Parathyroid adenoma (tissue), 2 donors: Measurements from ENCODE around the gene SYT5.
"Not testable (repeated sequence)": the region's sequence is repeated elsewhere in the genome, so short reads cannot be mapped to it uniquely, and the experiment has no call there.

Experiments
- H2AFZ ChIP-seq: fragments of 300-600 bp; sonication (generic); one replicate; pipeline ENCODE4 v1.7.0; 2017; ENCODE audit warnings: antibody characterized with exemption, mild to moderate bottlenecking
- H3K27ac ChIP-seq: fragments of 300-600 bp; sonication (generic); one replicate; pipeline ENCODE4 v1.7.0; 2017
- H3K27me3 ChIP-seq: fragments of 300-600 bp; sonication (generic); one replicate; pipeline ENCODE4 v1.7.0; 2017; ENCODE audit warnings: low read length; ENCODE audit not compliant: control insufficient read depth, insufficient read depth
- H3K36me3 ChIP-seq: fragments of 300-600 bp; sonication (generic); one replicate; pipeline ENCODE4 v1.7.0; 2017; ENCODE audit warnings: low read length; ENCODE audit not compliant: control insufficient read depth, insufficient read depth
- H3K4me1 ChIP-seq: fragments of 300-600 bp; sonication (generic); one replicate; pipeline ENCODE4 v1.7.0; 2017; ENCODE audit warnings: control low read depth
- H3K4me2 ChIP-seq: fragments of 300-600 bp; sonication (generic); one replicate; pipeline ENCODE4 v1.7.0; 2017; ENCODE audit warnings: low read length
- H3K4me3 ChIP-seq: fragments of 300-600 bp; sonication (generic); one replicate; pipeline ENCODE4 v1.7.0; 2017; ENCODE audit warnings: low read depth, low read length
- H3K79me2 ChIP-seq: fragments of 300-600 bp; sonication (generic); one replicate; pipeline ENCODE4 v1.7.0; 2017; ENCODE audit warnings: control low read depth
- H3K9ac ChIP-seq: fragments of 300-600 bp; sonication (generic); one replicate; pipeline ENCODE4 v1.7.0; 2017; ENCODE audit warnings: mild to moderate bottlenecking
- H3K9me3 ChIP-seq: fragments of 300-600 bp; sonication (generic); one replicate; pipeline ENCODE4 v1.7.0; 2017; ENCODE audit warnings: low read length; ENCODE audit not compliant: control insufficient read depth
- CTCF ChIP-seq: fragments of 300-600 bp; sonication (generic); IDR thresholded peaks from one replicate; pipeline ENCODE4 v1.7.0; 2017; ENCODE audit warnings: antibody characterized with exemption, mild to moderate bottlenecking
- donor health status: primary hyperparathyroidism.

The SYT5 gene

DNA sequence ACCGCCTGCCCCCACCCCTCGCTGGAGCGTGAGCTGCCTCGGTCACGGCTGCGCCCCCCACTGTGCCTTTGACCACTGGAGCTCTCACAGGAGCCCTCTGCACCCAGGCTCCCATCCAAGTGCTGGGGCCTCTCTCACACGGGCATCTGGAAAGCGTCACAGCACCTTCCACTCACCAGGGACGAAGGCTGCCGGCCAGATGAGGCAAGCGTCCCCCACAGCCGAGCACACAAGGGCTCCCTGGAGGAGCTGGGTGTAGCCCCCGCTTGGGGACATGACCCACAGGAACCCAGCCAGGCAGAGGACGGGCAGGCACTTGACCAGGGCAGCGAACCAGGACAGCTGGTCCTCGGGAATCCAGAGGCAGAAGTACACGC, 47.9 kb upstream of the SYT5 start:
- H3K4me3 ChIP-seq = no peak overlapping the region
- no peak overlapping the region for H3K9ac ChIP-seq
- no peak overlapping the region for H3K27ac ChIP-seq

DNA sequence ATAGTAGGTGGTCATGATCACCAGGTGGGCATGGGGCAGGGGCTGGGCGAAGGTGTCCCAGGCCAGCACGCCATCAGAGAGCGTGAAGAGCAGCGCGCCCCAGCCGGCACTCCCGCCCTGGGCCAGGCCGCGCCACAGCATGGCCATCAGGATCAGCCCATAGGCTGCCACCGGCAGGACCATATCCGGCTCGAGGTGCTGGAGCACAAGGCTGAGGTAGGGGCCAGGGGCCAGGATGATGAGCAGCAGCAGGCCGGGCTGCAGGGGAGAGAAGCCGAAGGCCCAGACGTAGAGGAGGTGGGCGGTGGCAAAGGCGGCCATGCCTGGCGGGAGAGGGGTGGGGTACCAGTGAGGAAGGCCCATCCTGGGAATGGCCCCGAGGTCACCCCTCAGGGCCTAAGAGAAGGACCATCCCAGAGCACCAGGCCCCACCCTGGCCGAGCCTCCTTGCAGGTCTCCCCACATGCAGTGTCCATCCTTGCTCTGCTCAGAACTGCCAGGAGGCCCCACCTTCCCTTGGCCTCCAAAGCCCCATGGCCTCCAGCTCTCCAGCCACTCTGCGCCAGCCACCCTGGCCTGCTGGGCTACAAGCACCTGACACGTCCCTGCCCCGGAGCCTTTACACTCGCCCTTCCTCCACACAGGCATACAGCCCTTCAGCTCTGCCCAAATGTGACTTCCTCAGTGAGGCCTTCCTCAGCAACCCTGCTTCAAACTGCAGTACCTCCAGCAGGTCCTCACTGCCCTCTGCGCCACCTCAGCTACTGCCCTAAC, 47.3 kb upstream of the SYT5 start:
- no peak overlapping the region for H3K27ac ChIP-seq
- H3K9me3 ChIP-seq = no peaks in the 10 kb centered on the region
- no peak overlapping the region for H2AFZ ChIP-seq
- no peak overlapping the region for H3K9ac ChIP-seq
- H3K4me2 ChIP-seq = no peak overlapping the region
- H3K4me3 ChIP-seq = no peak overlapping the region
- no peak for TF ChIP-seq CTCF
- H3K4me1 ChIP-seq = no peaks in the 10 kb centered on the region
- H3K27me3 ChIP-seq = no peaks in the 10 kb centered on the region
- H3K79me2 ChIP-seq = no peaks in the 10 kb centered on the region
- H3K36me3 ChIP-seq = no peaks in the 10 kb centered on the region

More for the DNA sequence above, 47.9 kb upstream of the SYT5 start:
- H3K27me3 ChIP-seq = no peaks in the 10 kb centered on the region
- no peaks in the 10 kb centered on the region for H3K9me3 ChIP-seq
- no peaks in the 10 kb centered on the region for H3K4me1 ChIP-seq
- no peak overlapping the region for H2AFZ ChIP-seq
- H3K4me2 ChIP-seq = no peak overlapping the region
- no peaks in the 10 kb centered on the region for H3K79me2 ChIP-seq
- no peak for TF ChIP-seq CTCF
- H3K36me3 ChIP-seq = no peaks in the 10 kb centered on the region

- H3K4me1 ChIP-seq = no peaks in the 10 kb centered on the region
- no peak overlapping the region for H3K9ac ChIP-seq
- H3K4me2 ChIP-seq = no peak overlapping the region
- TF ChIP-seq CTCF = no peak
- no peak overlapping the region for H2AFZ ChIP-seq
- H3K79me2 ChIP-seq = no peaks in the 10 kb centered on the region
- H3K27ac ChIP-seq = no peak overlapping the region
- H3K9me3 ChIP-seq = no peaks in the 10 kb centered on the region
- H3K36me3 ChIP-seq = no peaks in the 10 kb centered on the region
- no peak overlapping the region for H3K4me3 ChIP-seq
- no peaks in the 10 kb centered on the region for H3K27me3 ChIP-seq
Measured at GRCh38 chr19:55226788-55227187, 46.7 kb upstream of the SYT5 start.

DNA sequence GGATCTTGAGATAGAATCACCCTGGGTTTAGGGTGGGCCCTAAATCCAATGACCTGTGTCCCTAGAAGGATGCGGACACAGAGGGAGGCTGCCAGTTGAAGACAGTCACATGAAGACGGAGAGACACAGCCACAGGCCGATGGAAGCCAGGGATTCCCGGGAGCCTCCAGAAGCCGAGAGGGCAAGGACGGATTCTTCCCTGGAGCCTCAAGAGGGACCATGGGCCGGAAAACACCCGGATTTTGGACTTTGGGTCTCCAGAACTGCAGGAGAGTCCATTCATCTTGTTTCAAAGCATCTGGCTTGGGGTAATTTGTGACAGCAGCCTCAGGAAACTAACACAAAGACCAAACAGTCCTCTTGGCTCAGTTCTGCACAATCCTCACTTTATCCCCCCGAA, 46.2 kb upstream of the SYT5 start:
- H3K4me2 ChIP-seq = no peak overlapping the region
- H3K27me3 ChIP-seq = no peaks in the 10 kb centered on the region
- H3K4me1 ChIP-seq = no peaks in the 10 kb centered on the region
- no peak overlapping the region for H3K27ac ChIP-seq
- no peak overlapping the region for H3K4me3 ChIP-seq
- TF ChIP-seq CTCF = no peak
- no peaks in the 10 kb centered on the region for H3K9me3 ChIP-seq
- H3K36me3 ChIP-seq = no peaks in the 10 kb centered on the region
- no peaks in the 10 kb centered on the region for H3K79me2 ChIP-seq
- H2AFZ ChIP-seq = no peak overlapping the region
- H3K9ac ChIP-seq = no peak overlapping the region

GRCh38 chr19:55225415-55225958, 45.4 kb upstream of the SYT5 start:
- no peak overlapping the region for H3K9ac ChIP-seq
- no peak overlapping the region for H3K27ac ChIP-seq
- no peaks in the 10 kb centered on the region for H3K36me3 ChIP-seq
- H3K4me2 ChIP-seq = no peak overlapping the region
- no peak overlapping the region for H3K4me3 ChIP-seq
- H3K4me1 ChIP-seq = no peaks in the 10 kb centered on the region
- no peaks in the 10 kb centered on the region for H3K9me3 ChIP-seq
- no peak overlapping the region for H2AFZ ChIP-seq
- H3K79me2 ChIP-seq = no peaks in the 10 kb centered on the region
- no peaks in the 10 kb centered on the region for H3K27me3 ChIP-seq
- TF ChIP-seq CTCF = no peak

DNA sequence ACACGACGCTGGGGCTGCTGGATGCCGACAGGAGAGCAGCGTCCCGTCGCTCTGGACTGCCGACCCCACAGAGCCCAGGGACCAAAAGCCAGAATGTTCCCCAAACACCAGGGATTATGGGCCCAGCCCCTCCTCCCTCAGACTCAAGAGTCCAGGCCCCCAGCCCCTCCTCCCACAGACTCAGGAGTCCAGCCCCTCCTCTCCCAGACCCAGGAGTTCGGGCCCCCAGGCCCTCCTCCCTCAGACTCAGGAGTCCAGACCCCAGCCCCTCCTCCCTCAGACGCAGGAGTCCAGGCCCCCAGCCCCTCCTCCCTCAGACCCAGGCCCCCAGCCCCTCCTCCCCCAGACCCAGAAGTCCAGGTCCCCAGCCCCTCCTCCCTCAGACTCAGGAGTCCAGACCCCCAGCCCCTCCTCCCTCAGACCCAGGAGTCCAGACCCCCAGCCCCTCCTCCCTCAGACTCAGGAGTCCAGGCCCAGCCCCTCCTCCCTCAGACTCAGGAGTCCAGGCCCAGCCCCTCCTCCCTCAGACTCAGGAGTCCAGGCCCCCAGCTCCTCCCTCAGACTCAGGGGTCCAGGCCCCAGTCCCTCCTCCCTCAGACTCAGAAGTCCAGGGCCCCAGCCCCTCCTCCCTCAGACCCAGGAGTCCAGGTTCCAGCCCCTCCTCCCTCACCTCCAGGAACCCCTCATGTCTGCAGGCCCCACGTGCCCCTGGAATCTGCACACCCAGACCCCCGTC, 44.8 kb upstream of the SYT5 start:
- H3K9ac ChIP-seq, H2AFZ ChIP-seq, H3K4me3 ChIP-seq, H3K4me1 ChIP-seq, H3K9me3 ChIP-seq, H3K36me3 ChIP-seq, H3K79me2 ChIP-seq, H3K4me2 ChIP-seq, H3K27ac ChIP-seq, H3K27me3 ChIP-seq: not testable (repeated sequence)
